ENCODE results near the gene IMMT. TPM values are rescaled to one million over a fixed set of nuclear protein-coding genes. Genes with fewer than 3 reads are reported as not detected.
"Not testable (repeated sequence)": the region's sequence is repeated elsewhere in the genome, so short reads cannot be mapped to it uniquely, and the experiment has no call there.

Gene IMMT
- total and polyA plus RNA-seq, 2 of the 8 experiments (the other 6 are each of a cell fraction or from before 2014, with no cell fraction given) = 37.7 to 103 TPM

DNA sequence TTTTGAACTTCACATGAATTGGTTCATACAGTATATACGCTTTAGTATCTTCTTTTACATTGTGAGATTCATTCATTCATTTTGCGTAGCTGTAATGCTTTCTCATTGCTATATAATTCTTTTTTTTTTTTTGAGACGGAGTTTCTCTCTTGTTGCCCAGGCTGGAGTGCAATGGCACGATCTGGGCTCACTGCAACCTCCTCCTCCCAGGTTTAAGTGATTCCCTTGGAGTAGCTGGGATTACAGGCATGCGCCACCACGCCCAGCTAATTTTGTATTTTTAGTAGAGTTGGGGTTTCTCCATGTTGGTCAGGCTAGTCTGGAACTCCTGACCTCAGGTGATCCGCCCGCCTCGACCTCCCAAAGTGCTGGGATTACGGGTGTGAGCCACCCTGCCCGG is 5.3 kb upstream of the IMMT start:
- peak overlapping the region; percentile 46 to 64; a peak in 2 of 4 replicates for H3K4me2 ChIP-seq (ENCODE audit: insufficient read depth in 1 of 2, low read depth in 2 of 2, low read length in 2 of 2)

More for the DNA sequence above, 5.3 kb upstream of the IMMT start:
- not testable (repeated sequence) for H2BK5ac ChIP-seq (ENCODE audit: low read depth, low read length); H3K27ac ChIP-seq (ENCODE audit: low read depth, low read length); H3K56ac ChIP-seq (replicated peaks; ENCODE audit: insufficient read length, low read depth, low read length); H4K8ac ChIP-seq (ENCODE audit: extremely low read depth, insufficient read depth, low read length); DNase-seq (ENCODE audit: low read depth in 1 of 2, low spot score in 2 of 2); H4K5ac ChIP-seq (ENCODE audit: insufficient read length, low read depth, low read length); H3K23ac ChIP-seq (ENCODE audit: insufficient read length); H3K14ac ChIP-seq (ENCODE audit: insufficient read length); H2BK120ac ChIP-seq (replicated peaks; ENCODE audit: low read depth, low read length); H3K9me3 ChIP-seq (ENCODE audit: insufficient read depth in 2 of 2, low read depth in 1 of 2, low read length in 1 of 2); H2BK20ac ChIP-seq (ENCODE audit: low read length); H3K4ac ChIP-seq (replicated peaks; ENCODE audit: insufficient read length, low read depth, low read length); H2BK15ac ChIP-seq (ENCODE audit: low read length); H3K9ac ChIP-seq (replicated peaks in 1 of 4; ENCODE audit: extremely low read depth in 1 of 4, low read depth in 3 of 4, low read length in 3 of 4); H3K36me3 ChIP-seq (ENCODE audit: control insufficient read depth in 2 of 4, insufficient read depth in 4 of 4, low read length in 3 of 4); H3K79me1 ChIP-seq (ENCODE audit: low read depth, low read length); H3K27me3 ChIP-seq (replicated peaks in 1 of 4; ENCODE audit: control insufficient read depth in 3 of 4, extremely low read depth in 1 of 4, insufficient read depth in 3 of 4, low read length in 3 of 4); H2AK5ac ChIP-seq (ENCODE audit: low read depth, low read length); H4K20me1 ChIP-seq (replicated peaks in 1 of 2; ENCODE audit: control insufficient read depth in 1 of 2, insufficient read depth in 2 of 2, low read length in 2 of 2); H2BK12ac ChIP-seq (ENCODE audit: low read depth, low read length); H2AFZ ChIP-seq (ENCODE audit: low read length); H4K91ac ChIP-seq (replicated peaks; ENCODE audit: insufficient read length, low read length); FAIRE-seq; H3K4me1 ChIP-seq (replicated peaks in 1 of 4; ENCODE audit: control insufficient read depth in 3 of 4, insufficient read depth in 4 of 4, low read length in 3 of 4); H3K18ac ChIP-seq (ENCODE audit: extremely low read depth, low read length); H3K23me2 ChIP-seq (ENCODE audit: low read depth, low read length)
- CTCF ChIA-PET (ENCODE audit: partially characterized antibody) = interaction anchor here (0.5 to 2.0 kb wide), 6 partner anchors 14 to 172 kb away, joined by 3 to 13 read pairs (median 6); no protein-coding TSS in a partner anchor
- peaks cover 0 to 43% of the 10 kb centered on the region in 2 experiments for H3K79me2 ChIP-seq (ENCODE audit: control insufficient read depth in 1 of 2, insufficient read depth in 2 of 2, low read length in 2 of 2)
- peak overlapping the region; percentile 5 to 96 (median 83); a peak in 3 of 8 replicates for H3K4me3 ChIP-seq (ENCODE audit: extremely low read depth in 1 of 4, insufficient read depth in 2 of 4, low read depth in 3 of 4, low read length in 4 of 4)
- POLR2A ChIA-PET (ENCODE audit: partially characterized antibody) = interaction anchor here (1.0 to 1.2 kb wide), 3 partner anchors 14 to 108 kb away, joined by 3 read pairs; no protein-coding TSS in a partner anchor
- 91% methylated on average over 10 of the region's 11 CpGs; no CpG with 5 or more reads in 1 of the 2 experiments for WGBS, 2 experiments (ENCODE audit: extremely low coverage in 1 of 2, insufficient coverage in 1 of 2, insufficient read length in 1 of 2, insufficient replicate concordance in 2 of 2, low coverage in 1 of 2, low lambda C conversion rate in 2 of 2, missing lambda C conversion rate in 1 of 2)

Measured in H1 (cell line).